GM12878 (cell line): ENCODE measurements around the gene DCAF8. TPM values are rescaled to one million over a fixed set of nuclear protein-coding genes. Genes with fewer than 3 reads are reported as not detected.
A peak's percentile ranks its signal among the peaks of the same experiment; 100 is the strongest.

Experiments
- BCL11A ChIP-seq: IDR thresholded peaks from 2 replicates; pipeline ENCODE4 v1.6.1; 2011; ENCODE audit warnings: low read depth, low read length
- EP300 ChIP-seq, 2 experiments: fragments of 150-350 bp in 1 of 2; IDR thresholded peaks; 2 replicates each; pipeline ENCODE4 v1.6.1; 2011 to 2012; ENCODE audit warnings: low read depth in 2 of 2, low read length in 2 of 2, borderline replicate concordance in 1 of 2, improper control_type of control experiment in 1 of 2, inconsistent platforms in 1 of 2; ENCODE audit not compliant: control insufficient read depth in 1 of 2
- HDAC6 ChIP-seq: fragments of 200-600 bp; sonication (generic); IDR thresholded peaks from one replicate; pipeline ENCODE4 v1.8.0; 2017; ENCODE audit warnings: antibody characterized with exemption; ENCODE audit not compliant: unreplicated experiment
- KDM1A ChIP-seq: fragments of 200-600 bp; sonication (generic); IDR thresholded peaks from 2 replicates; pipeline ENCODE4 v1.6.1; 2016; ENCODE audit warnings: borderline replicate concordance
- MEF2B ChIP-seq: fragments of 450-650 bp; IDR thresholded peaks from 2 replicates; pipeline ENCODE4 v1.6.1; 2018; ENCODE audit warnings: mild to moderate bottlenecking, moderate library complexity; ENCODE audit not compliant: partially characterized antibody, poor library complexity, severe bottlenecking
- MTA2 ChIP-seq: fragments of 450-650 bp; IDR thresholded peaks from 2 replicates; pipeline ENCODE4 v1.6.1; 2016; ENCODE audit warnings: low read depth, mild to moderate bottlenecking, moderate library complexity
- MXI1 ChIP-seq: fragments of 150-350 bp; IDR thresholded peaks from 2 replicates; pipeline ENCODE4 v1.6.1; 2011; ENCODE audit warnings: low read depth, mild to moderate bottlenecking, inconsistent platforms, low read length, improper control_type of control experiment
- NFYA ChIP-seq: IDR thresholded peaks from 2 replicates; pipeline ENCODE4 v1.6.1; 2011; ENCODE audit warnings: low read depth, mild to moderate bottlenecking, low read length, improper control_type of control experiment, borderline replicate concordance
- NR2F1 ChIP-seq: fragments of 450-650 bp; conservative IDR thresholded peaks from 2 replicates; pipeline ENCODE4 v1.6.1; 2017; ENCODE audit warnings: mild to moderate bottlenecking
- NRF1 ChIP-seq: conservative IDR thresholded peaks from 2 replicates; pipeline ENCODE4 v1.6.1; 2011; ENCODE audit warnings: mild to moderate bottlenecking, low read depth, low read length, improper control_type of control experiment
- SIN3A ChIP-seq: IDR thresholded peaks from 2 replicates; pipeline ENCODE4 v1.6.1; 2012; ENCODE audit warnings: low read depth, low read length, improper control_type of control experiment
- SP1 ChIP-seq: IDR thresholded peaks from one replicate; pipeline ENCODE4 v1.6.1; 2011; ENCODE audit warnings: low read depth, low read length
- ZBED1 ChIP-seq: IDR thresholded peaks from 2 replicates; pipeline ENCODE4 v1.6.1; 2016; ENCODE audit warnings: borderline replicate concordance
- ZNF217 ChIP-seq: fragments of 450-650 bp; IDR thresholded peaks from 2 replicates; pipeline ENCODE4 v1.6.1; 2017; ENCODE audit warnings: antibody characterized with exemption, mild to moderate bottlenecking
- polyA plus RNA-seq, 11 experiments: library from polyadenylated mRNA; depleted of rRNA in 4 of 11; unstranded in 6 of 11; stranded (reverse) in 5 of 11; fragments of >200 nt; fragmentation: Nextera tagmentation in 4 of 11; fragmentation: Illumina TruSeq in 1 of 11; extraction: Ambion mirVana in 4 of 11; extraction: Trizol in 1 of 11; gene quantifications; 1 replicate in 1 of 11; 2 replicates in 10 of 11; pipeline versions ENCODE4 v1.2.1 to v1.2.3, GENCODE V29; 2011 to 2016; ENCODE audit warnings: inconsistent platforms in 2 of 11, missing spikeins in 2 of 11, low read depth in 1 of 11
- total RNA-seq, 4 experiments: library from RNA; depleted of rRNA in 3 of 4; stranded (reverse); fragments of >200 nt in 3 of 4; fragmentation: Illumina TruSeq in 1 of 4; extraction: Trizol in 1 of 4; gene quantifications; 2 replicates each; pipeline versions ENCODE4 v1.2.1 to v1.2.3, GENCODE V29; 2013 to 2021
- TF ChIP-seq, protein P1 (sequence below): IDR thresholded peaks from 2 replicates; pipeline ENCODE4 v1.6.1; 2012; ENCODE audit warnings: improper control_type of control experiment, low read depth, low read length; ENCODE audit not compliant: insufficient replicate concordance
- TF ChIP-seq, protein P2 (sequence below): fragments of 150-350 bp; IDR thresholded peaks from 2 replicates; pipeline ENCODE4 v1.6.1; 2016; ENCODE audit warnings: low read depth, low read length

Gene DCAF8
- total and polyA plus RNA-seq, 10 of the 15 experiments (the other 5 are each of a cell fraction or from before 2014, with no cell fraction given): 10.4 to 152 (median 84.6) TPM

DNA sequence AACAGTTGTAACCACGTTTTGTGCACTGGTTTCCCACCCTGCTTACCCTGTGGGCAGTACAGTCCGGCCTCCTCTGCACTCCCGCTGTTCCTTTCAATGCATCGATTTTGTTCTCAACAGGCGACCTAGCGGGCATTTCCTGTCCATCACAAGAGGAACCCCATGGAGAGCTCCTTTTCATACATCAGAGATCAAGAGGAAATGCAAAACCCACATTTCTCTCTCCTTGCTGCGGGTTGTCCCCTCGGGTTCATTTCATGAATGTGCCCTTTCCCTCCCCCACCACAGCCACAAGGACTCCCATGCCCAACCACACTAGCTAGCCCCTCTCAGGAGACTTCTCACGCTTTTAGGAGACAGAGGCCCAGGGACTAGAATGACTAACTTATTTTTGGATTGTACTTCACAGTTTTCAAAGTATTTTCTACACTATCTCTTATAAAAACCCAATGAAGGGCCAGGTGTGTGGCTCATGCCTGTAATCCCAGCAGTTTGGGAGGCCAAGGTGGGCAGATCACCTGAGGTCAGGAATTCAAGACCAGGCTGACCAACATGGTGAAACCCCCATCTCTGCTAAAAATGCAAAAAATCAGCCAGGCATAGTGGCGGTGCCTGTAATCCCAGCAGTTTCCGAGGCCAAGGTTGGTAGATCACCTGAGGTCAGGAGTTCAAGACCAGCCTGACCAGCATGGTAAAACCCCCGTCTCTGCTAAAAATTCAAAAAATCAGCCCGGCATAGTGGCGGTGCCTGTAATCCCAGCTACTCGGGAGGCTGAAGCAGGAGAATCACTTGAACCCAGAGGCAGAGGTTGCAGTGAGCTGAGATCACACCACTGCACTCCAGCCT is 92.6 kb downstream of the DCAF8 start (continued):
- TF ChIP-seq, protein P1, sequence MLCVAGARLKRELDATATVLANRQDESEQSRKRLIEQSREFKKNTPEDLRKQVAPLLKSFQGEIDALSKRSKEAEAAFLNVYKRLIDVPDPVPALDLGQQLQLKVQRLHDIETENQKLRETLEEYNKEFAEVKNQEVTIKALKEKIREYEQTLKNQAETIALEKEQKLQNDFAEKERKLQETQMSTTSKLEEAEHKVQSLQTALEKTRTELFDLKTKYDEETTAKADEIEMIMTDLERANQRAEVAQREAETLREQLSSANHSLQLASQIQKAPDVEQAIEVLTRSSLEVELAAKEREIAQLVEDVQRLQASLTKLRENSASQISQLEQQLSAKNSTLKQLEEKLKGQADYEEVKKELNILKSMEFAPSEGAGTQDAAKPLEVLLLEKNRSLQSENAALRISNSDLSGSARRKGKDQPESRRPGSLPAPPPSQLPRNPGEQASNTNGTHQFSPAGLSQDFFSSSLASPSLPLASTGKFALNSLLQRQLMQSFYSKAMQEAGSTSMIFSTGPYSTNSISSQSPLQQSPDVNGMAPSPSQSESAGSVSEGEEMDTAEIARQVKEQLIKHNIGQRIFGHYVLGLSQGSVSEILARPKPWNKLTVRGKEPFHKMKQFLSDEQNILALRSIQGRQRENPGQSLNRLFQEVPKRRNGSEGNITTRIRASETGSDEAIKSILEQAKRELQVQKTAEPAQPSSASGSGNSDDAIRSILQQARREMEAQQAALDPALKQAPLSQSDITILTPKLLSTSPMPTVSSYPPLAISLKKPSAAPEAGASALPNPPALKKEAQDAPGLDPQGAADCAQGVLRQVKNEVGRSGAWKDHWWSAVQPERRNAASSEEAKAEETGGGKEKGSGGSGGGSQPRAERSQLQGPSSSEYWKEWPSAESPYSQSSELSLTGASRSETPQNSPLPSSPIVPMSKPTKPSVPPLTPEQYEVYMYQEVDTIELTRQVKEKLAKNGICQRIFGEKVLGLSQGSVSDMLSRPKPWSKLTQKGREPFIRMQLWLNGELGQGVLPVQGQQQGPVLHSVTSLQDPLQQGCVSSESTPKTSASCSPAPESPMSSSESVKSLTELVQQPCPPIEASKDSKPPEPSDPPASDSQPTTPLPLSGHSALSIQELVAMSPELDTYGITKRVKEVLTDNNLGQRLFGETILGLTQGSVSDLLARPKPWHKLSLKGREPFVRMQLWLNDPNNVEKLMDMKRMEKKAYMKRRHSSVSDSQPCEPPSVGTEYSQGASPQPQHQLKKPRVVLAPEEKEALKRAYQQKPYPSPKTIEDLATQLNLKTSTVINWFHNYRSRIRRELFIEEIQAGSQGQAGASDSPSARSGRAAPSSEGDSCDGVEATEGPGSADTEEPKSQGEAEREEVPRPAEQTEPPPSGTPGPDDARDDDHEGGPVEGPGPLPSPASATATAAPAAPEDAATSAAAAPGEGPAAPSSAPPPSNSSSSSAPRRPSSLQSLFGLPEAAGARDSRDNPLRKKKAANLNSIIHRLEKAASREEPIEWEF: no peak
- TF ChIP-seq SIN3A (no peak), EP300 (IDR thresholded peaks at IDR 0.05; ENCODE audit: borderline replicate concordance in 1 of 2, control insufficient read depth in 1 of 2, low read depth in 2 of 2, low read length in 2 of 2) (peak in 1 of 2 experiments; percentile 57; a peak in 2 of 4 replicates), NRF1 (no peak), NFYA (no peak), MEF2B (peak; percentile 68), MXI1 (no peak), KDM1A (no peak), NR2F1 (peak; percentile 71), BCL11A (peak; percentile 72; the same call in 1 of the 2 replicates), SP1 (peak; percentile 60), HDAC6 (no peak), ZNF217 (0 out of 2 replicates have a peak, but pooled peaks have one; percentile 7), MTA2 (peak; percentile 56; the same call in 1 of the 2 replicates), ZBED1 (peak; percentile 68; the same call in 1 of the 2 replicates)
- TF ChIP-seq, protein P2, sequence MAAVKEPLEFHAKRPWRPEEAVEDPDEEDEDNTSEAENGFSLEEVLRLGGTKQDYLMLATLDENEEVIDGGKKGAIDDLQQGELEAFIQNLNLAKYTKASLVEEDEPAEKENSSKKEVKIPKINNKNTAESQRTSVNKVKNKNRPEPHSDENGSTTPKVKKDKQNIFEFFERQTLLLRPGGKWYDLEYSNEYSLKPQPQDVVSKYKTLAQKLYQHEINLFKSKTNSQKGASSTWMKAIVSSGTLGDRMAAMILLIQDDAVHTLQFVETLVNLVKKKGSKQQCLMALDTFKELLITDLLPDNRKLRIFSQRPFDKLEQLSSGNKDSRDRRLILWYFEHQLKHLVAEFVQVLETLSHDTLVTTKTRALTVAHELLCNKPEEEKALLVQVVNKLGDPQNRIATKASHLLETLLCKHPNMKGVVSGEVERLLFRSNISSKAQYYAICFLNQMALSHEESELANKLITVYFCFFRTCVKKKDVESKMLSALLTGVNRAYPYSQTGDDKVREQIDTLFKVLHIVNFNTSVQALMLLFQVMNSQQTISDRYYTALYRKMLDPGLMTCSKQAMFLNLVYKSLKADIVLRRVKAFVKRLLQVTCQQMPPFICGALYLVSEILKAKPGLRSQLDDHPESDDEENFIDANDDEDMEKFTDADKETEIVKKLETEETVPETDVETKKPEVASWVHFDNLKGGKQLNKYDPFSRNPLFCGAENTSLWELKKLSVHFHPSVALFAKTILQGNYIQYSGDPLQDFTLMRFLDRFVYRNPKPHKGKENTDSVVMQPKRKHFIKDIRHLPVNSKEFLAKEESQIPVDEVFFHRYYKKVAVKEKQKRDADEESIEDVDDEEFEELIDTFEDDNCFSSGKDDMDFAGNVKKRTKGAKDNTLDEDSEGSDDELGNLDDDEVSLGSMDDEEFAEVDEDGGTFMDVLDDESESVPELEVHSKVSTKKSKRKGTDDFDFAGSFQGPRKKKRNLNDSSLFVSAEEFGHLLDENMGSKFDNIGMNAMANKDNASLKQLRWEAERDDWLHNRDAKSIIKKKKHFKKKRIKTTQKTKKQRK: no peak
